H1 (cell line): Measurements from ENCODE around the gene FKBP5.

Experiments
- CBX8 ChIP-seq: fragments of 300-800, 300-1000 bp; sonication (generic); IDR thresholded peaks from 2 replicates; pipeline ENCODE4 v1.7.1; 2016; ENCODE audit warnings: low read depth, low read length, borderline replicate concordance
- EP300 ChIP-seq, 2 experiments: IDR thresholded peaks; 1 replicate in 1 of 2; 2 replicates in 1 of 2; pipeline ENCODE4 v1.6.1; 2011 to 2012; ENCODE audit warnings: low read depth in 2 of 2, low read length in 2 of 2, mild to moderate bottlenecking in 2 of 2, borderline replicate concordance in 1 of 2, inconsistent platforms in 1 of 2, moderate library complexity in 1 of 2
- EZH2 ChIP-seq: fragments of 200-600 bp; sonication (generic); IDR thresholded peaks from 2 replicates; pipeline ENCODE4 v1.7.1; 2012; ENCODE audit warnings: low read depth, mild to moderate bottlenecking, moderate library complexity, low read length, inconsistent platforms; ENCODE audit not compliant: severe bottlenecking
- HDAC2 ChIP-seq, 2 experiments: fragments of 300-600 bp in 1 of 2; sonication (generic) in 1 of 2; IDR thresholded peaks; 2 replicates each; pipeline ENCODE4 v1.6.1; 2011 to 2012; ENCODE audit warnings: low read depth in 2 of 2, low read length in 2 of 2, mild to moderate bottlenecking in 2 of 2, moderate library complexity in 2 of 2, borderline replicate concordance in 1 of 2, inconsistent platforms in 1 of 2
- JUN ChIP-seq: IDR thresholded peaks from 2 replicates; pipeline ENCODE4 v1.6.1; 2011; ENCODE audit warnings: low read depth, mild to moderate bottlenecking, improper control_type of control experiment, low read length
- POLR2A ChIP-seq, 2 experiments: IDR thresholded peaks; 1 replicate in 1 of 2; 2 replicates in 1 of 2; pipeline ENCODE4 v1.6.1; 2011; ENCODE audit warnings: low read depth in 2 of 2, low read length in 2 of 2, mild to moderate bottlenecking in 2 of 2; ENCODE audit errors: control extremely low read depth in 1 of 2
- POLR2AphosphoS5 ChIP-seq: IDR thresholded peaks from 2 replicates; pipeline ENCODE4 v1.6.1; 2011; ENCODE audit warnings: low read depth, low read length
- SIRT6 ChIP-seq: IDR thresholded peaks from one replicate; pipeline ENCODE4 v1.7.1; 2012; ENCODE audit warnings: low read length, inconsistent platforms
- TCF12 ChIP-seq: IDR thresholded peaks from 2 replicates; pipeline ENCODE4 v1.6.1; 2011; ENCODE audit warnings: low read depth, mild to moderate bottlenecking, low read length
- YY1 ChIP-seq: IDR thresholded peaks from 2 replicates; pipeline ENCODE4 v1.6.1; 2011; ENCODE audit warnings: low read depth, mild to moderate bottlenecking, low read length
- TF ChIP-seq, protein P1 (sequence below), 3 experiments: IDR thresholded peaks; 1 replicate in 2 of 3; 2 replicates in 1 of 3; pipeline versions ENCODE4 v1.5.1 to v1.6.1; 2011; ENCODE audit warnings: low read length in 3 of 3, mild to moderate bottlenecking in 3 of 3, inconsistent platforms in 2 of 3, low read depth in 1 of 3, moderate library complexity in 1 of 3; ENCODE audit not compliant: insufficient read depth in 1 of 3; ENCODE audit errors: control extremely low read depth in 1 of 3
- TF ChIP-seq, protein P2 (sequence below): IDR thresholded peaks from 2 replicates; pipeline ENCODE4 v1.6.1; 2011; ENCODE audit warnings: low read length, improper control_type of control experiment

DNA sequence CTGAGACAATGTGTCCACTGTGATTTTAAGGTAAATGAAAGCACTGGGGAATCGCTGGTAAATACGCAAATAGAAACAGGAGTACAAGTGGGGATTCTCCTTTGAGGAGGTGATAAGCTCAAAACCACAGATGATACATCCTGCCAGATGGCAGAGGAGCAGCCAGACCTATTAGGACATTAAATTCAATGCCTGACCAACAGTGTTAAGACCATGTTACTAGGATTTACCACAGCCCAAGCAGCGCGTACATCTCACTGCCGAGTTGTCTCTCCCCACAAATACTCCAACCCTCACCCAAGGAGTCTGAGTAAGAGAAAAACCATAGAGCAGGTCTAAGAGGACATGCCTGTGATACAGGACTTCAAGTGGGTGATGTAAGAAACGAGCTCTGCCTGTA, 107.1 kb downstream of the FKBP5 start:
- no peak for TF ChIP-seq CBX8
- TF ChIP-seq EP300 (IDR thresholded peaks at IDR 0.05; ENCODE audit: borderline replicate concordance in 1 of 2, low read depth in 2 of 2, low read length in 2 of 2): no peak
- TF ChIP-seq TCF12: no peak
- TF ChIP-seq, protein P1, sequence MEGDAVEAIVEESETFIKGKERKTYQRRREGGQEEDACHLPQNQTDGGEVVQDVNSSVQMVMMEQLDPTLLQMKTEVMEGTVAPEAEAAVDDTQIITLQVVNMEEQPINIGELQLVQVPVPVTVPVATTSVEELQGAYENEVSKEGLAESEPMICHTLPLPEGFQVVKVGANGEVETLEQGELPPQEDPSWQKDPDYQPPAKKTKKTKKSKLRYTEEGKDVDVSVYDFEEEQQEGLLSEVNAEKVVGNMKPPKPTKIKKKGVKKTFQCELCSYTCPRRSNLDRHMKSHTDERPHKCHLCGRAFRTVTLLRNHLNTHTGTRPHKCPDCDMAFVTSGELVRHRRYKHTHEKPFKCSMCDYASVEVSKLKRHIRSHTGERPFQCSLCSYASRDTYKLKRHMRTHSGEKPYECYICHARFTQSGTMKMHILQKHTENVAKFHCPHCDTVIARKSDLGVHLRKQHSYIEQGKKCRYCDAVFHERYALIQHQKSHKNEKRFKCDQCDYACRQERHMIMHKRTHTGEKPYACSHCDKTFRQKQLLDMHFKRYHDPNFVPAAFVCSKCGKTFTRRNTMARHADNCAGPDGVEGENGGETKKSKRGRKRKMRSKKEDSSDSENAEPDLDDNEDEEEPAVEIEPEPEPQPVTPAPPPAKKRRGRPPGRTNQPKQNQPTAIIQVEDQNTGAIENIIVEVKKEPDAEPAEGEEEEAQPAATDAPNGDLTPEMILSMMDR (IDR thresholded peaks at IDR 0.05; ENCODE audit: control extremely low read depth in 1 of 3, insufficient read depth in 1 of 3, low read depth in 1 of 3, low read length in 3 of 3): no peak
- TF ChIP-seq EZH2: no peak
- no peak for TF ChIP-seq HDAC2 (IDR thresholded peaks at IDR 0.05; ENCODE audit: borderline replicate concordance in 1 of 2, low read depth in 2 of 2, low read length in 2 of 2)
- no peak for TF ChIP-seq POLR2A (IDR thresholded peaks at IDR 0.05; ENCODE audit: control extremely low read depth in 1 of 2, low read depth in 2 of 2, low read length in 2 of 2)
- TF ChIP-seq JUN: no peak
- TF ChIP-seq POLR2AphosphoS5: no peak
- TF ChIP-seq, protein P2, sequence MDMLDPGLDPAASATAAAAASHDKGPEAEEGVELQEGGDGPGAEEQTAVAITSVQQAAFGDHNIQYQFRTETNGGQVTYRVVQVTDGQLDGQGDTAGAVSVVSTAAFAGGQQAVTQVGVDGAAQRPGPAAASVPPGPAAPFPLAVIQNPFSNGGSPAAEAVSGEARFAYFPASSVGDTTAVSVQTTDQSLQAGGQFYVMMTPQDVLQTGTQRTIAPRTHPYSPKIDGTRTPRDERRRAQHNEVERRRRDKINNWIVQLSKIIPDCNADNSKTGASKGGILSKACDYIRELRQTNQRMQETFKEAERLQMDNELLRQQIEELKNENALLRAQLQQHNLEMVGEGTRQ: no peak
- no peak for TF ChIP-seq SIRT6
- TF ChIP-seq YY1: no peak
